Activated T-helper 17 cell treated with anti-CD3 and anti-CD28 coated beads, Interleukin-2, amount 50 U/mL, for 72 hours (primary cell): Measurements from ENCODE around the gene PROCR. TPM values are rescaled to one million over a fixed set of nuclear protein-coding genes. Genes with fewer than 3 reads are reported as not detected.
"Not testable (repeated sequence)": the region's sequence is repeated elsewhere in the genome, so short reads cannot be mapped to it uniquely, and the experiment has no call there.

Experiments
- ATAC-seq: fragments of 150-1000 bp; cut with Tn5 transposase; replicated peaks from 2 replicates; pipeline ENCODE4 v1.10.0; 2021; ENCODE audit warnings: mild to moderate bottlenecking, moderate library complexity
- H3K27ac Mint-ChIP-seq: one replicate; pipeline ENCODE4 v1.8.0; 2022; ENCODE audit warnings: mixed read lengths
- H3K27me3 Mint-ChIP-seq: one replicate; pipeline ENCODE4 v1.8.0; 2022; ENCODE audit warnings: mixed read lengths
- H3K36me3 Mint-ChIP-seq: one replicate; pipeline ENCODE4 v1.8.0; 2022; ENCODE audit warnings: low read depth, mild to moderate bottlenecking, mixed read lengths
- H3K4me1 Mint-ChIP-seq: one replicate; pipeline ENCODE4 v1.8.0; 2022; ENCODE audit warnings: mixed read lengths
- H3K4me3 Mint-ChIP-seq: one replicate; pipeline ENCODE4 v1.8.0; 2022; ENCODE audit warnings: mild to moderate bottlenecking, mixed read lengths
- H3K9me3 Mint-ChIP-seq: one replicate; pipeline ENCODE4 v1.8.0; 2022; ENCODE audit warnings: mixed read lengths
- total RNA-seq, 2 donors: library from RNA; stranded (reverse); gene quantifications; one replicate each; pipeline ENCODE4 v1.2.3, GENCODE V29; 2022

The PROCR gene
- total RNA-seq, 2 donors from 2014 or later: 1.8 to 2.5 TPM

GRCh38 chr20:35174458-35175216 is 2.8 kb downstream of the PROCR start:
- Mint-ChIP-seq H3K27me3 (no peaks in the 10 kb centered on the region), H3K9me3 (no peaks in the 10 kb centered on the region), H3K36me3 (no peaks in the 10 kb centered on the region), H3K4me3 (no peak overlapping the region), H3K4me1 (peaks cover 17% of the 10 kb centered on the region), H3K27ac (no peak overlapping the region)
- ATAC-seq: no peak

GRCh38 chr20:35176132-35176531 is 4.3 kb downstream of the PROCR start:
- H3K27ac Mint-ChIP-seq: no peak overlapping the region
- no peaks in the 10 kb centered on the region for H3K27me3 Mint-ChIP-seq
- ATAC-seq: no peak
- no peaks in the 10 kb centered on the region for H3K36me3 Mint-ChIP-seq
- no peak overlapping the region for H3K4me3 Mint-ChIP-seq
- no peaks in the 10 kb centered on the region for H3K9me3 Mint-ChIP-seq
- H3K4me1 Mint-ChIP-seq: peaks cover 18% of the 10 kb centered on the region

GRCh38 chr20:35179292-35180212 is 7.7 kb downstream of the PROCR start:
- Mint-ChIP-seq H3K4me3 (no peak overlapping the region), H3K36me3 (no peaks in the 10 kb centered on the region), H3K4me1 (peaks cover 5% of the 10 kb centered on the region), H3K9me3 (no peaks in the 10 kb centered on the region), H3K27me3 (no peaks in the 10 kb centered on the region), H3K27ac (no peak overlapping the region)
- no peak for ATAC-seq

DNA sequence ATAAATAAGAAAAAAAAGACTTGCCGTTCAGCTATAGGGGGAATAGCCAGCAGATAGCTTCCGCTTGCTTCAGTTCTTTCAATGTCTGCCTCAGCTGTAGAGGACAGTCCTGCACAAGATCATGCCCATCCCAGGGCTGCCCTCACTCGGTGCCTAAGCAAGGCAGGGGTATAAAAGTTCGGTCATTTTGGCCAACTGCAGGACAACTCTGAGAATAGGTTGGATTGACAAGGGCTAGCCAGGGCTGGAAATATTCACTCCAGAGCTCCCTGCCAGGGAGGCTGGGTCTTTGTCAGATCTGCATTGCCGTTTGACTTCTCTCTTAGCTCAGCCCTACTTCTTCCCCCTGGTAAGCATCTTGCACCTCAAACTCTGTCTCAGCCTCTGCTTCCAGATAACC is 8.4 kb downstream of the PROCR start:
- Mint-ChIP-seq H3K27me3 (no peaks in the 10 kb centered on the region), H3K4me1 (peaks cover 5% of the 10 kb centered on the region), H3K27ac (no peak overlapping the region), H3K4me3 (no peak overlapping the region), H3K36me3 (no peaks in the 10 kb centered on the region), H3K9me3 (no peaks in the 10 kb centered on the region)
- no peak for ATAC-seq

- no peaks in the 10 kb centered on the region for H3K27me3 Mint-ChIP-seq
- H3K4me1 Mint-ChIP-seq: peaks cover 5% of the 10 kb centered on the region
- no peaks in the 10 kb centered on the region for H3K36me3 Mint-ChIP-seq
- H3K27ac Mint-ChIP-seq: no peak overlapping the region
- H3K9me3 Mint-ChIP-seq: no peaks in the 10 kb centered on the region
- H3K4me3 Mint-ChIP-seq: no peak overlapping the region
- no peak for ATAC-seq
These were observed 9.9 kb downstream of the PROCR start for GRCh38 chr20:35181731-35182130.

DNA sequence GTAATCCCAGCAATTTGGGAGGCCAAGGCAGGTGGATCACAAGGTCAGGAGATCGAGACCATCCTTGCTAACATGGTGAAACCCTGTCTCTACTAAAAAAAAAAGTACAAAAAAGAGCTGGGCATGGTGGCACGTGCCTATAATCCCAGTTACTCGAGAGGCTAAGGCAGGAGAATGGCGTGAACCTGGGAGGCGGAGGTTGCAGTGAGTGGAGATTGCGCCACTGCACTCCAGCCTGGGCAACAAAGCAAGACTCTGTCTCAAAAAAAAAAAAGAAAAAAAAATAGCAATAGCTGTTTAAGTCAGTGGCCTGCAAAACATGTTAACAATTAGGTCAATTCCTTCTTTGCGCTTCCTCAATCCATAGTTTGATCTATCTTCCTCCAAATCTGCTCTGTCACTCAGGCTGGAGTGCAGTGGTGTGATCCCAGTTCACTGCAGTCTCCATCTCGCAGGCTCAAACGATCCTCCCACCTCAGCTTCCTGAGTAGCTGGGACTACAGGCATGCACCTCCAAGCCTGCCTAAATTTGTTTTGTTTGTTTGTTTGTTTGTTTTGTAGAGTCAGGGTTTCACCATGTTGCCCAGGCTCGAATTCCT is 14.9 kb downstream of the PROCR start:
- not testable (repeated sequence) for H3K27me3 Mint-ChIP-seq, H3K9me3 Mint-ChIP-seq, ATAC-seq, H3K27ac Mint-ChIP-seq, H3K4me3 Mint-ChIP-seq, H3K36me3 Mint-ChIP-seq, H3K4me1 Mint-ChIP-seq

DNA sequence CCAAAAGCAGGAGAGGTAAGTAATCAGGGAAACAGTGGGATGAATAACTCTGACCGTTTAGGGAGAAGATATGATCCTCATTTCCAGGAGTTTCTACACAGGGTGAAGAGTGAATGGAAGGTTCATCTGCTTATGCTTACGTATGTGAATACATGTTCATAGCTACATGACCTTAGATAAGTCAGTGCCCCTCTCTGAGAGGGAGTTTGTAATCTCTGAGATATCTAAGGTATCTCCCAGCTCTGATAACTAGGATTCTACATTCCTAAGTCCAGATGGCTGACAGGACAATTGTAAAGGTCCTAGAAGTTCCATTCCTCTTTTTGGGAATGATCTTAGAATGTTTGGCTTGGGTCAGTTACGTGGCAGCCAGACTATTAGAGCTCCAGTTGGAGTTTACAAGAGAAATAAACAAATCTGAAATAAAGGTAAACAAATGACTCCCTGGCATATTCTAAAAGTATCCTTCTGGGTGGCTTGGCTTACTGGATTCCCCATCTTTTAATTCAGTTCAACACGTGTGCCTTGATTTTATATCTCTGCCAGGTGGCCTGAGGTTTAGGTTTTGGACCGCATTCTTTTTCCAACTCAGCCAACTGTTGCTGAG is 15.8 kb downstream of the PROCR start:
- no peak overlapping the region for H3K27ac Mint-ChIP-seq
- no peaks in the 10 kb centered on the region for H3K36me3 Mint-ChIP-seq
- no peaks in the 10 kb centered on the region for H3K4me1 Mint-ChIP-seq
- no peak for ATAC-seq
- no peaks in the 10 kb centered on the region for H3K27me3 Mint-ChIP-seq
- H3K4me3 Mint-ChIP-seq: no peak overlapping the region
- H3K9me3 Mint-ChIP-seq: no peaks in the 10 kb centered on the region

DNA sequence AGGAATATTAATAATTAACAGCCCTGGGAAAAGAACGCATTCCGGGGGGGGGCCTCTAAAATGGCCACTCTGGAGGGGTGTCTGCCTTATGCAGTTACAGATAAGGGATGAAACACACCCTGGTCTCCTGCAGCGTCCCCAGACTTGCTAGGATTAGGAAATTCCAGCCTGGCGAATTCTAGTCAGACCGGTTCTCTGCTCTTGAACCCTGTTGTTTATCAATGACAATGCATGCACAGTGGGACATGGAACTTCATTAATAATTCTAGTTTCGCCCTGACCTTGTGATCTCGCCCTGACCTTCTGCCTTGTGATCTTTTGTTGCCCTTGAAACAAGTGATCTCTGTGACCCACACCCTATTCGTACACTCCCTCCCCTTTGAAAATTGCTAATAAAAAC is 17.4 kb downstream of the PROCR start:
- not testable (repeated sequence) for H3K27me3 Mint-ChIP-seq, H3K4me1 Mint-ChIP-seq, H3K27ac Mint-ChIP-seq, H3K9me3 Mint-ChIP-seq, H3K4me3 Mint-ChIP-seq, ATAC-seq, H3K36me3 Mint-ChIP-seq

DNA sequence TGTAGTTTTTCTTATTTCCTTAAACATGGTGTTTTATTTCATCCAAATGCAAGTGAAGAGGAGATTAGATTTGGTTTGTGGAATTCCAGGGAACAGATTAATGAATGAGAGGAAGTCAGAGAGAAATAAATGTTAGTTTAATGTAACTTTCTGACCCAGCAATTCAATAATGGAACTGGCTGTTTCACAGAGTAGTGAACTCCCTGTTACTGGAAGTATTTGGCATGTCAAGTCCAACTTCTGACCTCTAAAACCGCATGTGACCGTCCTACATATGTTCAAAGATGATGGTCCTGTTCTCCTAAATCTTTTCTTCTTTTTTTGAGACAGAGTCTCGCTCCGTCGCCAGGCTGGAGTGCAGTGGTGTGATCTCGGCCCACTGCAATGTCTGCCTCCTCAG is 18.7 kb downstream of the PROCR start:
- Mint-ChIP-seq H3K4me1 (no peaks in the 10 kb centered on the region), H3K27ac (no peak overlapping the region), H3K9me3 (no peaks in the 10 kb centered on the region), H3K36me3 (no peaks in the 10 kb centered on the region), H3K27me3 (no peaks in the 10 kb centered on the region), H3K4me3 (no peak overlapping the region)
- no peak for ATAC-seq

DNA sequence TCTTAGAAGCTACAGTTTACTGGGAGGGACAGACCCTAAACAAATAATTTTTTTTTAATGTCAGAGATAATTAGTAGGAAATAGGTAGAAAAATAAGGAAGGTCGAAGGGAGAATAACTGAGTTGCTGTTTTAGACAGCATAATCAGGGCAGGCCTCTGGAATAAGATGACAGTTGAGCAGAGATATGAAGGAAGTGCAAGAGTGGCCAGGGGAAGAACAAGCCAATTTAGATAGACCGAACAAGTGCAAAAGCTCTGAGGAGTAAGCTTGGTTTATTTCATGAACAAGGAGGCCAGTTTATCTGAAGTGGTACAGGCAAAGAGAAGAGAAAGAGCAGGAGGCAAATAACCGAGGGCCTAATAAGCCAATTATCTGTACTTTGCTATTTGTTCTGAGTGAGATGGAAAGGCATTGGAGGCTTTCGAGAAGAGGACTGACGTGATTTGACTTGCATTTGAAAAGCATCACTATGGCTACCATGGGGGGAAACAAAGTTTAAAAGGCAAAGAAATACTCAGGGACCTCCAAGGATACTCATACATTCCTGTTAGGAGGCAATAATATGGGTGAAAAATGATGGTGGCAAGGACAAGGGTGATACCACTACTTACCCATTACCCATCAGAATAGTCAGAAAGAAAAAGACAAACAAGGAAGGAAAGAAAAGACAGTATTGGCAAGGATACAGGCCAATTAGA is 19.7 kb downstream of the PROCR start:
- no peak overlapping the region for H3K27ac Mint-ChIP-seq
- H3K4me1 Mint-ChIP-seq: no peaks in the 10 kb centered on the region
- H3K36me3 Mint-ChIP-seq: no peaks in the 10 kb centered on the region
- no peaks in the 10 kb centered on the region for H3K27me3 Mint-ChIP-seq
- peaks cover 3% of the 10 kb centered on the region for H3K9me3 Mint-ChIP-seq
- no peak for ATAC-seq
- H3K4me3 Mint-ChIP-seq: no peak overlapping the region

DNA sequence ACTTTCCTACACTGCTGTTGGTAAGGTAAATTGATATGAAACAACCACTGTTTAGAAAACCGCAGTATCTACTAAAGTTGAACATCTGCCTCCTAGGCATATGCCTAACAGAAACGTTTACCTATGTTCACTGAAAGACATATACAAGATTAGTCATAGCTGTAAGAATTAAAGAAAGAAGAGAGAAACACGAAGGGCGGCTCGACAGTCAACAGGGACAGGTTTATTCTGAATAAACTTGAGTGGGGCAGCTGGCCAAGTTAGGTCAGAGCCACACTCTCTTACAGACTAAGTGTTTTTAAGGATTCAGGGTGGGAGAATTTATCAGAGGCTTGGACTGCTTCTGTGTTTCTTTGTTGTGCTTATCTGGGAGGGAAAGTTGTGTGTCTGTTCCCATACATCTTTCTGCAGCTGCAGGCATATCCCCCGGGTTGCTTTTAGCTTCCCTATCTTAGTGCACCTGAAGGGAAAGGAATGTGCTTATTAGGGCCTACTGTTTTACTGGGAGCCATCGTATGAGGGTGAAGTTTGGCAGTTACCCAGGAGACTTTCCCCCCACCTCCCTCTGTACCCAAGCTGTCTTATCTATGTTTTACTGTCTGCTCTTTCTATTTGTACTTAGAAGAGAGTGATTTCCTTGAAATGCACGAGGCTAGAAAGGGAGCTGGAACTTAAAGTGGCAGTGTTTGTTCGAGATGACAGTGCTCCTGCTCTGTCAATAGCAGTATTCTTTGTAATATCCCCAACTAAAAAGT is 20.4 kb downstream of the PROCR start:
- H3K27me3 Mint-ChIP-seq: no peaks in the 10 kb centered on the region
- no peaks in the 10 kb centered on the region for H3K4me1 Mint-ChIP-seq
- H3K27ac Mint-ChIP-seq: no peak overlapping the region
- H3K4me3 Mint-ChIP-seq: no peak overlapping the region
- H3K36me3 Mint-ChIP-seq: no peaks in the 10 kb centered on the region
- peaks cover 5% of the 10 kb centered on the region for H3K9me3 Mint-ChIP-seq
- ATAC-seq: no peak

DNA sequence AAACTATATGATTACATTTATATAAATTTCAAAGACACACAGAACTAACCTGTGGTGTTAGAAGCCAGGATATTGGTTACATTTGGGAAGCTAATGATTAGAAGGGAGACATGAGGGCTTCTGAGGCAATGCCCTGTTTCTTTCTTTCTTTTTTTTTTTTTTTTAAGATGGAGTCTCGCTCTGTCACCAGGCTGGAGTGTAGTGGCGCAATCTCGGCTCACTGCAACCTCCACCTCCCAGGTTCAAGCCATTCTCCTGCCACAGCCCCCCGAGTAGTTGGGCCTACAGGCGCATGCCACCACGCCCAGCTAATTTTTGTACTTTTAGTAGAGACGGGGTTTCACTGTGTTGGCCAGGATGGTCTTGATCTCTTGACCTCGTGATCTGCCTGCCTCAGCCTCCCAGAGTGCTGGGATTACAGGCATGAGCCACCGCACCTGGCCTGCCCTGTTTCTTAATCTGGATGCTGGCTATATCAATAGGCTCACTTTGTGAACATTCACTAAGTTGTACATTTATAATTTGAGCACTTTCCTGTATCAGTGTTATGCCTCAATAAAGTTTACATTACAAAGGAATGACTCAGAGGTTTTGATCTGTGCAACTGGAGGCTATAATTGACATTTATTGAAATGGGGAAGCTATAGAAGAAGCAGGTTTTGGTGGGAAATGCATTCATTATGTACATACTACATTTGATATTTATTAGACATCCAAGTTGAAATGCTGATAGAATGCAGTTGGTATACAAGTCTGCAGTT is 21.3 kb downstream of the PROCR start:
- H3K4me3 Mint-ChIP-seq, H3K27me3 Mint-ChIP-seq, H3K27ac Mint-ChIP-seq, H3K36me3 Mint-ChIP-seq, ATAC-seq, H3K9me3 Mint-ChIP-seq, H3K4me1 Mint-ChIP-seq: not testable (repeated sequence)

DNA sequence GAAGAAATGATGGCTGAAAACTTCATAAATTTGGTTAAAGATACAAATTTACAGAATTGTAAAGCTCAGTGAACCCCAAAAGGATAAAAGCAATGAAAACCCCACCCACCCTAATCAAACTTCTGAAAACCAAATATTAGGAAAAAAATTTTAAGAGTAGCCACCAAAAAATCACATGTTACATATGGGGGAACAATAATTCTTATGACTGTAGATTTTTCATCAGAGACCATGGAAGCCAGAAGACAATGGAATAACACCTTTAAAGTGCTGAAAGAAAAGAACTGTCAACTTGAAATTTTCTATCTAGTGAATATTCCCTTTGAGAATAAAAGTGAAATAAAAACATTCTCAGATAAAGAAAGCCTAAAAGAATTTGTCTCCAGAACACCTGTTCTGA is 24.4 kb downstream of the PROCR start:
- ATAC-seq: no peak
- no peak overlapping the region for H3K4me3 Mint-ChIP-seq
- peaks cover 5% of the 10 kb centered on the region for H3K9me3 Mint-ChIP-seq
- no peaks in the 10 kb centered on the region for H3K36me3 Mint-ChIP-seq
- no peaks in the 10 kb centered on the region for H3K4me1 Mint-ChIP-seq
- no peak overlapping the region for H3K27ac Mint-ChIP-seq
- no peaks in the 10 kb centered on the region for H3K27me3 Mint-ChIP-seq
